SK-N-SH treated with all-trans-retinoic acid at 6 μM for 48 hours (cell line): Measurements from ENCODE around the gene IGF2R.

ENCODE experiments used
- ATAC-seq: fragments of 200-7000 bp; cut with Tn5 transposase; 3 replicates; pipeline ENCODE4 v1.9.1; 2020; ENCODE audit warnings: mild to moderate bottlenecking, moderate library complexity
- ARNTL ChIP-seq: fragments of 450-650 bp; formaldehyde crosslinking; IDR thresholded peaks from 2 replicates; pipeline ENCODE4 v1.5.0; 2020; ENCODE audit warnings: low read depth, mild to moderate bottlenecking, moderate library complexity, borderline replicate concordance
- BACH2 ChIP-seq: fragments of 250-450 bp; sonication (Bioruptor Pico); IDR thresholded peaks from 2 replicates; pipeline ENCODE4 v1.9.0; 2021; ENCODE audit warnings: mild to moderate bottlenecking, borderline replicate concordance
- CREB5 ChIP-seq: fragments of 250-450 bp; sonication (Bioruptor Pico); IDR thresholded peaks from 2 replicates; pipeline ENCODE4 v1.5.1; 2020; ENCODE audit warnings: low read depth, mild to moderate bottlenecking, moderate library complexity
- CSRNP3 ChIP-seq: fragments of 250-450 bp; sonication (Bioruptor Pico); IDR thresholded peaks from 2 replicates; pipeline ENCODE4 v1.5.1; 2021; ENCODE audit warnings: mild to moderate bottlenecking, moderate library complexity
- ESRRG ChIP-seq: fragments of 250-450 bp; sonication (Bioruptor Pico); IDR thresholded peaks from 2 replicates; pipeline ENCODE4 v1.6.1; 2021; ENCODE audit warnings: mild to moderate bottlenecking
- GLIS3 ChIP-seq: fragments of 250-450 bp; sonication (Bioruptor Pico); IDR thresholded peaks from 2 replicates; pipeline ENCODE4 v1.5.0; 2020; ENCODE audit warnings: mild to moderate bottlenecking, moderate library complexity
- ISL1 ChIP-seq: fragments of 250-450 bp; sonication (Bioruptor Pico); IDR thresholded peaks from 2 replicates; pipeline ENCODE4 v2.1.2; 2022; ENCODE audit warnings: mild to moderate bottlenecking, moderate library complexity
- OSR1 ChIP-seq: fragments of 250-450 bp; sonication (Bioruptor Pico); IDR thresholded peaks from 2 replicates; pipeline ENCODE4 v1.8.0; 2022; ENCODE audit warnings: moderate library complexity, mild to moderate bottlenecking, inconsistent platforms
- PATZ1 ChIP-seq: fragments of 250-450 bp; sonication (Bioruptor Pico); IDR thresholded peaks from 2 replicates; pipeline ENCODE4 v1.8.0; 2020; ENCODE audit warnings: mild to moderate bottlenecking, moderate library complexity, borderline replicate concordance
- POU6F1 ChIP-seq: fragments of 250-450 bp; sonication (Bioruptor Pico); IDR thresholded peaks from 2 replicates; pipeline ENCODE4 v1.8.0; 2021; ENCODE audit warnings: low read depth, mild to moderate bottlenecking, moderate library complexity, borderline replicate concordance
- RARB ChIP-seq: fragments of 250-450 bp; sonication (Bioruptor Pico); IDR thresholded peaks from 2 replicates; pipeline ENCODE4 v1.8.0; 2021; ENCODE audit warnings: mild to moderate bottlenecking, moderate library complexity
- TCF4 ChIP-seq: fragments of 250-450 bp; sonication (Bioruptor Pico); IDR thresholded peaks from 2 replicates; pipeline ENCODE4 v1.8.0; 2021; ENCODE audit warnings: mild to moderate bottlenecking, moderate library complexity, borderline replicate concordance
- TOX ChIP-seq: fragments of 250-450 bp; sonication (Bioruptor Pico); IDR thresholded peaks from 2 replicates; pipeline ENCODE4 v1.8.0; 2021; ENCODE audit warnings: mild to moderate bottlenecking, moderate library complexity, borderline replicate concordance
- TSHZ2 ChIP-seq: fragments of 250-450 bp; sonication (Bioruptor Pico); IDR thresholded peaks from 2 replicates; pipeline ENCODE4 v1.5.0; 2020; ENCODE audit warnings: mild to moderate bottlenecking, moderate library complexity
- ZC3H10 ChIP-seq: fragments of 250-450 bp; sonication (Bioruptor Pico); IDR thresholded peaks from 2 replicates; pipeline ENCODE4 v1.5.1; 2021; ENCODE audit warnings: mild to moderate bottlenecking, moderate library complexity
- ZFP3 ChIP-seq: fragments of 250-450 bp; sonication (Bioruptor Pico); IDR thresholded peaks from 2 replicates; pipeline ENCODE4 v1.5.0; 2020; ENCODE audit warnings: mild to moderate bottlenecking, moderate library complexity
- ZFP30 ChIP-seq: fragments of 450-650 bp; formaldehyde crosslinking; IDR thresholded peaks from 2 replicates; pipeline ENCODE4 v1.5.0; 2022; ENCODE audit warnings: mild to moderate bottlenecking, moderate library complexity
- ZNF70 ChIP-seq: fragments of 450-650 bp; formaldehyde crosslinking; IDR thresholded peaks from 2 replicates; pipeline ENCODE4 v1.5.0; 2020; ENCODE audit warnings: mild to moderate bottlenecking, moderate library complexity
- ZNF8 ChIP-seq: fragments of 450-650 bp; formaldehyde crosslinking; IDR thresholded peaks from 2 replicates; pipeline ENCODE4 v1.5.0; 2020; ENCODE audit warnings: mild to moderate bottlenecking, moderate library complexity

Gene IGF2R

GRCh38 chr6:159945801-159946392, 23.0 kb upstream of the IGF2R start:
- TF ChIP-seq POU6F1 (CRISPR knock-in tag) (no peak), TCF4 (CRISPR knock-in tag) (no peak), ZC3H10 (CRISPR knock-in tag) (no peak), GLIS3 (CRISPR knock-in tag) (no peak)
- ATAC-seq, result no peak

- TF ChIP-seq ZC3H10 (CRISPR knock-in tag) (no peak), RARB (CRISPR knock-in tag) (no peak), ZFP30 (CRISPR knock-in tag) (no peak), OSR1 (no peak), ESRRG (CRISPR knock-in tag) (no peak), ISL1 (no peak), GLIS3 (CRISPR knock-in tag) (no peak), TCF4 (CRISPR knock-in tag) (no peak), PATZ1 (no peak), ZNF8 (CRISPR knock-in tag) (no peak)
- TF ChIP-seq, all 23 proteins: peak for 0
- no peak for ATAC-seq
These were observed 22.0 kb upstream of the IGF2R start for GRCh38 chr6:159946912-159947311.

- TF ChIP-seq ZFP30 (CRISPR knock-in tag) (no peak), CSRNP3 (CRISPR knock-in tag) (no peak), ZC3H10 (CRISPR knock-in tag) (no peak), CREB5 (CRISPR knock-in tag) (no peak), TOX (CRISPR knock-in tag) (no peak), BACH2 (CRISPR knock-in tag) (no peak), ZNF8 (CRISPR knock-in tag) (no peak), ARNTL (CRISPR knock-in tag) (no peak), ZFP3 (no peak), TCF4 (CRISPR knock-in tag) (no peak), POU6F1 (CRISPR knock-in tag) (no peak), GLIS3 (CRISPR knock-in tag) (no peak), OSR1 (no peak), ZNF70 (CRISPR knock-in tag) (no peak)
- ATAC-seq, result no peak
These were observed 20.7 kb upstream of the IGF2R start for GRCh38 chr6:159948199-159948598.

GRCh38 chr6:159951772-159952171, 17.1 kb upstream of the IGF2R start:
- ATAC-seq, result no peak
- TF ChIP-seq TCF4 (CRISPR knock-in tag) (no peak), GLIS3 (CRISPR knock-in tag) (no peak), ZFP3 (no peak), ZNF8 (CRISPR knock-in tag) (no peak), TSHZ2 (CRISPR knock-in tag) (no peak), ISL1 (no peak), PATZ1 (no peak), ESRRG (CRISPR knock-in tag) (no peak), POU6F1 (CRISPR knock-in tag) (no peak)
